OCI-LY3 (cell line): Measurements from ENCODE around the gene ABTB2.

ENCODE experiments used
- EZH2phosphoT487 ChIP-seq: fragments of 200-600 bp; shearing (Covaris generic); IDR thresholded peaks from 2 replicates; pipeline ENCODE4 v1.6.1; 2018; ENCODE audit warnings: antibody characterized with exemption, mixed run types, low read depth
- TF ChIP-seq, protein P1 (sequence below): fragments of 200-600, 300-600 bp; sonication (generic); IDR thresholded peaks from 2 replicates; pipeline ENCODE4 v1.5.1; 2014; ENCODE audit warnings: antibody characterized with exemption, low read length, low read depth

- TF ChIP-seq, protein P1, sequence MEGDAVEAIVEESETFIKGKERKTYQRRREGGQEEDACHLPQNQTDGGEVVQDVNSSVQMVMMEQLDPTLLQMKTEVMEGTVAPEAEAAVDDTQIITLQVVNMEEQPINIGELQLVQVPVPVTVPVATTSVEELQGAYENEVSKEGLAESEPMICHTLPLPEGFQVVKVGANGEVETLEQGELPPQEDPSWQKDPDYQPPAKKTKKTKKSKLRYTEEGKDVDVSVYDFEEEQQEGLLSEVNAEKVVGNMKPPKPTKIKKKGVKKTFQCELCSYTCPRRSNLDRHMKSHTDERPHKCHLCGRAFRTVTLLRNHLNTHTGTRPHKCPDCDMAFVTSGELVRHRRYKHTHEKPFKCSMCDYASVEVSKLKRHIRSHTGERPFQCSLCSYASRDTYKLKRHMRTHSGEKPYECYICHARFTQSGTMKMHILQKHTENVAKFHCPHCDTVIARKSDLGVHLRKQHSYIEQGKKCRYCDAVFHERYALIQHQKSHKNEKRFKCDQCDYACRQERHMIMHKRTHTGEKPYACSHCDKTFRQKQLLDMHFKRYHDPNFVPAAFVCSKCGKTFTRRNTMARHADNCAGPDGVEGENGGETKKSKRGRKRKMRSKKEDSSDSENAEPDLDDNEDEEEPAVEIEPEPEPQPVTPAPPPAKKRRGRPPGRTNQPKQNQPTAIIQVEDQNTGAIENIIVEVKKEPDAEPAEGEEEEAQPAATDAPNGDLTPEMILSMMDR, result no peak
- no peak for TF ChIP-seq EZH2phosphoT487
These were observed 203.5 kb downstream of the ABTB2 start for GRCh38 chr11:34154059-34154875.
